Neural cell (in vitro differentiated cells): ENCODE results near the gene POLD1.

Experiments used
- POLR2AphosphoS5 ChIP-seq: IDR thresholded peaks from 2 replicates; pipeline ENCODE4 v1.6.1; 2012
- TF ChIP-seq, protein P1 (sequence below): fragments of 450-650 bp; IDR thresholded peaks from 2 replicates; pipeline ENCODE4 v1.5.1; 2014; ENCODE audit warnings: antibody characterized with exemption, mild to moderate bottlenecking, moderate library complexity; ENCODE audit not compliant: poor library complexity, severe bottlenecking
- TF ChIP-seq, protein P2 (sequence below): IDR thresholded peaks from 2 replicates; pipeline ENCODE4 v1.6.1; 2012; ENCODE audit warnings: borderline replicate concordance

- no peak for TF ChIP-seq POLR2AphosphoS5
- TF ChIP-seq, protein P1, sequence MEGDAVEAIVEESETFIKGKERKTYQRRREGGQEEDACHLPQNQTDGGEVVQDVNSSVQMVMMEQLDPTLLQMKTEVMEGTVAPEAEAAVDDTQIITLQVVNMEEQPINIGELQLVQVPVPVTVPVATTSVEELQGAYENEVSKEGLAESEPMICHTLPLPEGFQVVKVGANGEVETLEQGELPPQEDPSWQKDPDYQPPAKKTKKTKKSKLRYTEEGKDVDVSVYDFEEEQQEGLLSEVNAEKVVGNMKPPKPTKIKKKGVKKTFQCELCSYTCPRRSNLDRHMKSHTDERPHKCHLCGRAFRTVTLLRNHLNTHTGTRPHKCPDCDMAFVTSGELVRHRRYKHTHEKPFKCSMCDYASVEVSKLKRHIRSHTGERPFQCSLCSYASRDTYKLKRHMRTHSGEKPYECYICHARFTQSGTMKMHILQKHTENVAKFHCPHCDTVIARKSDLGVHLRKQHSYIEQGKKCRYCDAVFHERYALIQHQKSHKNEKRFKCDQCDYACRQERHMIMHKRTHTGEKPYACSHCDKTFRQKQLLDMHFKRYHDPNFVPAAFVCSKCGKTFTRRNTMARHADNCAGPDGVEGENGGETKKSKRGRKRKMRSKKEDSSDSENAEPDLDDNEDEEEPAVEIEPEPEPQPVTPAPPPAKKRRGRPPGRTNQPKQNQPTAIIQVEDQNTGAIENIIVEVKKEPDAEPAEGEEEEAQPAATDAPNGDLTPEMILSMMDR, result no peak
- TF ChIP-seq, protein P2, sequence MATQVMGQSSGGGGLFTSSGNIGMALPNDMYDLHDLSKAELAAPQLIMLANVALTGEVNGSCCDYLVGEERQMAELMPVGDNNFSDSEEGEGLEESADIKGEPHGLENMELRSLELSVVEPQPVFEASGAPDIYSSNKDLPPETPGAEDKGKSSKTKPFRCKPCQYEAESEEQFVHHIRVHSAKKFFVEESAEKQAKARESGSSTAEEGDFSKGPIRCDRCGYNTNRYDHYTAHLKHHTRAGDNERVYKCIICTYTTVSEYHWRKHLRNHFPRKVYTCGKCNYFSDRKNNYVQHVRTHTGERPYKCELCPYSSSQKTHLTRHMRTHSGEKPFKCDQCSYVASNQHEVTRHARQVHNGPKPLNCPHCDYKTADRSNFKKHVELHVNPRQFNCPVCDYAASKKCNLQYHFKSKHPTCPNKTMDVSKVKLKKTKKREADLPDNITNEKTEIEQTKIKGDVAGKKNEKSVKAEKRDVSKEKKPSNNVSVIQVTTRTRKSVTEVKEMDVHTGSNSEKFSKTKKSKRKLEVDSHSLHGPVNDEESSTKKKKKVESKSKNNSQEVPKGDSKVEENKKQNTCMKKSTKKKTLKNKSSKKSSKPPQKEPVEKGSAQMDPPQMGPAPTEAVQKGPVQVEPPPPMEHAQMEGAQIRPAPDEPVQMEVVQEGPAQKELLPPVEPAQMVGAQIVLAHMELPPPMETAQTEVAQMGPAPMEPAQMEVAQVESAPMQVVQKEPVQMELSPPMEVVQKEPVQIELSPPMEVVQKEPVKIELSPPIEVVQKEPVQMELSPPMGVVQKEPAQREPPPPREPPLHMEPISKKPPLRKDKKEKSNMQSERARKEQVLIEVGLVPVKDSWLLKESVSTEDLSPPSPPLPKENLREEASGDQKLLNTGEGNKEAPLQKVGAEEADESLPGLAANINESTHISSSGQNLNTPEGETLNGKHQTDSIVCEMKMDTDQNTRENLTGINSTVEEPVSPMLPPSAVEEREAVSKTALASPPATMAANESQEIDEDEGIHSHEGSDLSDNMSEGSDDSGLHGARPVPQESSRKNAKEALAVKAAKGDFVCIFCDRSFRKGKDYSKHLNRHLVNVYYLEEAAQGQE, result no peak
Measured at GRCh38 chr19:50460161-50460765, 76.1 kb downstream of the POLD1 start.
